GM15510 (cell line): ENCODE data around the gene SLMAP.

Experiments used
- POLR2A ChIP-seq: IDR thresholded peaks from 3 replicates; pipeline ENCODE4 v1.6.1; 2011; ENCODE audit warnings: borderline replicate concordance; ENCODE audit not compliant: insufficient read length; ENCODE audit errors: extremely low read depth

SLMAP gene

DNA sequence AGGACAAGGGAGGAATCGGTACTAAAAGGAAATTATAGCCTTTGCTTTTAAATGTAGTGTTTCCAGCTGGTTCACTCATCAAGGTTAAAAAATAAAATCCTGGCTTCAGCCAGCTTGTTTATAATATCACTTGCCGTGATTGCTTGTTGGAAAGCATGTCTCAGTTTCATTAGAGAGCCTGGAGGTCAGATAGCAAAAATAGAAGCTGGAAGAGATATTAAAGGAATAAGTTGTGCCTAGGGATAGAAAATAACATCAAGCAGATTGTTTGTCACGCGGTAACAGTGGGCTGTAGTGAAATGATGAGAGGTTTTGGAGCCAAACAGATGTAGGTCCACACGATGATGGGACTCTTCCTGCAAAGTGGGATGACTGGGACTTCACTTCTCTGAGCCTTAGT, 17.7 kb upstream of the SLMAP start:
- TF ChIP-seq POLR2A, result no peak

GRCh38 chr3:57740027-57740426, 16.1 kb upstream of the SLMAP start:
- TF ChIP-seq POLR2A, result no peak

GRCh38 chr3:57743496-57743895, 12.6 kb upstream of the SLMAP start:
- TF ChIP-seq POLR2A, result no peak

DNA sequence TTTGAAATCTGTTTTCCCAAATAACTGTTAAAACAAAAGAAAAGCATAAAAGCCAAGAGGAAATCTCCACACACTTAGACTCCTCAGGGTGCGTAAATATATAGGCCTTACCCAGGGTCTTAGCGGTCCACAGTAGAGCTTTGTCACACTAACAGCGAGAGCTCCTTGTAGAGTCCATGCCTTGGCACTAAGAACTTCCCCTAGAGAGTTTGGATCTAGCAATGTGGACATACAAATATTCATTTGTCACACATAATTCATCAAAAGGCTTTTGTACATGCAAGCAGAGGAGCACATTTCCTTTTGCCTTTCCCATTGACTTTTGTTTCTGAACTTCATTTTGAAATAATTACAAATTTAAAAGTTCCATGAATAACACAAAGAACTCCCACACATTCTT, 11.0 kb upstream of the SLMAP start:
- TF ChIP-seq POLR2A, result no peak

- TF ChIP-seq POLR2A, result no peak
Measured at GRCh38 chr3:57746156-57747010, 9.7 kb upstream of the SLMAP start.

GRCh38 chr3:57749542-57749941, 6.6 kb upstream of the SLMAP start:
- no peak for TF ChIP-seq POLR2A

GRCh38 chr3:57752307-57752706, 3.8 kb upstream of the SLMAP start:
- TF ChIP-seq POLR2A, result no peak

GRCh38 chr3:57753016-57753415, 3.1 kb upstream of the SLMAP start:
- TF ChIP-seq POLR2A, result no peak

DNA sequence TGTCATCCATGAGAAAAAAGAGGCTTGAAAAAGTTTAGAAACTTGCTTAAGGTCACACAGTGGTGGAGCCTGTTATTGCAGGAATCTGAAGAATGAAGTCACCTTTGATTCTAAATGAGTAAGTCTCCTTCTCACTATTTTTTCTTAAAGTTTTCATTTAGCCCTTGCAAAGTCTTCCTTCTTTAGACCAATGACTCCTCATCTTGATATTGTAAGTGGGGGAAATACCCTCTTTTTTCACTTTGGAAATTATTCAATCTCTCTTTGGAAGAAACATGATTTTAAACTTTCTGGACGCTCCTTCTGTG, 787 bp upstream of the SLMAP start:
- no peak for TF ChIP-seq POLR2A

- no peak for TF ChIP-seq POLR2A
Measured at GRCh38 chr3:57756528-57757401, 656 bp downstream of the SLMAP start.

GRCh38 chr3:57757642-57758297, 1.7 kb downstream of the SLMAP start:
- TF ChIP-seq POLR2A, result no peak

DNA sequence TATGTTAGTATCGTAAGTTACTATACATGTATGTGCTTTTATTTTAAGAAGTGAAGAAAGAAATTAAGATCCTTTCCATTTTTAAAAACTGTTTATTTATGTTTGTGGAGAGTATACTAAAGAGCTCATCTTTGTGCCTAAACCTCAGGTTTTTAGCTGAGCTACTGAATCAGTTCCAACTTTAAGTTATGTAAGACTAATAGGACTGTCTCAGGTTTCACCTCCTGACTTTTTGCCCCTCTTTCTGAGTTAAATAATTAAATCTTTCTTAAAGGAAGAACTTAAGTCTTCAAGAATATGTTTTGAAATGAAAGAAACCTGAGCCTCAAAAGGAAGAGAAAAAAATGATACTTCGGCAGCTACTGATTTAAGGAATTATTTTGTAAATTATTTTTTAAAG, 2.6 kb downstream of the SLMAP start:
- no peak for TF ChIP-seq POLR2A

DNA sequence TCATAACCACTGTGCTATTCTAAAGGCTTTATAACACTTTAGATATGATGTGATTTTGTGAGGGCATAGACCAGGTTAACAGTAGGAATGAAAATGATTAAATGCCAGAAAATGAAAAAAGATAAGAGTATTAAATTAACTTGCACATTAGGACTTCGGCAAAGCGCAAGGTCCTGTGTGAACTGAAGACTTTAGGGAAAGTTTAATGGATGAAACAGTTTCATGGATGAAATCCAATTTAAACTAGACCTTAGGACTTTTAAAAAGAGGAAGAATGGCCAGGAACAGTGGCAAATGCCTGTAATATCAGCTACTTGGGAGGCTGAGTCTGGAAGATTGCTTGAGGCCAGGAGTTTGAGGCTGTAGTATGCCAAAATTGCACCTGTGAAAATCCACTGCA, 8.7 kb downstream of the SLMAP start:
- TF ChIP-seq POLR2A, result no peak

- TF ChIP-seq POLR2A, result no peak
Measured at GRCh38 chr3:57768595-57768994, 12.5 kb downstream of the SLMAP start.
